ENCODE data around the gene ZBTB7C.

DNA sequence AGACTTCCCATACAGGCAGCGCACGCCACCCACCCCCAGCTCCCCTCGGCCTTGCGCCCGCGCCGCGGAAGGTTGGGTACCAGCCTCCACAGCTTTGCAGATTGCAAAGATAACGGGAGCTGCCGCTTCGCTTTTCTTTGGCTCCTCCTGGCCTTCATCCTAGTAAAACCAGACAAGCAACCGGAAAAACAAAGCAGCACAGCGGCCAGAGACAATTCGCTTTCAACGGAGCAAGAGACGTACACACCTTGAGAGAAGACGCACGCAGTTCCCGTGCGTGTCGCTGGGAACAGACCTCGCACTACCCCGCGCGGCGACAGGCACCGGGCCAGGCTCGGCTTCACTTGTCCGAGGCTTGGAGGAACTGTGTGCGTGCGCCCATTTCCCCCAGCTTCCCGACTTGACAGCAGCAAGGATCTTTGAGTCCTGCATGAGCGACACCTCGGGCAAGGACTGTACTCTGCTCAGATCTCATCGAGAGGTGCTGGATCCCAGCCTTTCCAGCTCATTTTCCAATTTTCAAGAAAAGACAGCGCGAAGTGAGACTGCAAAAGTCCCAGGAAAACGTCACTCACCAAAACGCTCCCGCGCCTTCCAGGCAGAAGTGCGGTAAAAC lies 964 bp downstream of the ZBTB7C start:
- TF ChIP-seq, protein P1, sequence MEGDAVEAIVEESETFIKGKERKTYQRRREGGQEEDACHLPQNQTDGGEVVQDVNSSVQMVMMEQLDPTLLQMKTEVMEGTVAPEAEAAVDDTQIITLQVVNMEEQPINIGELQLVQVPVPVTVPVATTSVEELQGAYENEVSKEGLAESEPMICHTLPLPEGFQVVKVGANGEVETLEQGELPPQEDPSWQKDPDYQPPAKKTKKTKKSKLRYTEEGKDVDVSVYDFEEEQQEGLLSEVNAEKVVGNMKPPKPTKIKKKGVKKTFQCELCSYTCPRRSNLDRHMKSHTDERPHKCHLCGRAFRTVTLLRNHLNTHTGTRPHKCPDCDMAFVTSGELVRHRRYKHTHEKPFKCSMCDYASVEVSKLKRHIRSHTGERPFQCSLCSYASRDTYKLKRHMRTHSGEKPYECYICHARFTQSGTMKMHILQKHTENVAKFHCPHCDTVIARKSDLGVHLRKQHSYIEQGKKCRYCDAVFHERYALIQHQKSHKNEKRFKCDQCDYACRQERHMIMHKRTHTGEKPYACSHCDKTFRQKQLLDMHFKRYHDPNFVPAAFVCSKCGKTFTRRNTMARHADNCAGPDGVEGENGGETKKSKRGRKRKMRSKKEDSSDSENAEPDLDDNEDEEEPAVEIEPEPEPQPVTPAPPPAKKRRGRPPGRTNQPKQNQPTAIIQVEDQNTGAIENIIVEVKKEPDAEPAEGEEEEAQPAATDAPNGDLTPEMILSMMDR (IDR thresholded peaks at IDR 0.05; ENCODE audit: borderline replicate concordance, extremely low read depth, low read length, poor library complexity, severe bottlenecking): no peak
- TF ChIP-seq EZH2 (IDR thresholded peaks at IDR 0.05; ENCODE audit: borderline replicate concordance, low read depth, low read length, severe bottlenecking): no peak
